ENCODE results near the gene BEST1. TPM values are rescaled to one million over a fixed set of nuclear protein-coding genes. Genes with fewer than 3 reads are reported as not detected.

BEST1 gene
- polyA plus RNA-seq, 1 donor from 2014 or later: 6.4 TPM

DNA sequence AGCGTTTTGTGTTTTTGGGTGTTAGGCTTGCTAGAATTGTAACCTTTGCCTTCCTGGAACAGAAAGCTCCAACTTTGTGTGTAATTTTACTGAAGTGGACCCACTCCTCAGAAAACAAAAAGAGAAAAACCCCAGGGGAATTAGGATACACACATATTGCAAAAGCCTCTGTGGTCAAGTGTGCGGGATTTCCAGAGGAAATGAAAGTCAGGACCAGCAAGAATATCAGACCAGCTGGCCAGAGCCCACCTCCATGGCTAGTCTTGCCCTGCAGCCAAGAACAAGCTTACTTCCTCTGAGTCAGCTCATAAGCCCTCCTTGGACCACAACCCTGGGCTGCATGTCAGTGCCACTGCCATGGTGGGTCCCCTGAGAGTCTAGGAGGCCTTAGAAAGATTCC lies 54.3 kb downstream of the BEST1 start:
- Histone ChIP-seq H3F3A (ENCODE audit: insufficient read depth, low read length, poor library complexity, severe bottlenecking) (no peaks in the 10 kb centered on the region), H2AFZ (ENCODE audit: low read depth, low read length) (no peak overlapping the region), H3K4me2 (ENCODE audit: low read length) (no peak overlapping the region), H3K79me2 (replicated peaks; ENCODE audit: insufficient read depth, low read length) (no peaks in the 10 kb centered on the region), H3K27me3 (ENCODE audit: insufficient read depth, low read depth, low read length) (no peaks in the 10 kb centered on the region), H3K4me3 (ENCODE audit: low read length) (no peak overlapping the region), H3K9me3 (ENCODE audit: low read length) (no peaks in the 10 kb centered on the region), H3K9me2 (ENCODE audit: insufficient read depth, low read length) (no peaks in the 10 kb centered on the region), H3K36me3 (ENCODE audit: insufficient read depth, low read length) (no peaks in the 10 kb centered on the region), H4K20me1 (ENCODE audit: insufficient read depth) (no peaks in the 10 kb centered on the region), H3K27ac (ENCODE audit: low read length) (no peak overlapping the region), H3K9ac (ENCODE audit: low read length) (no peak overlapping the region)
- no peak for TF ChIP-seq SMC3 (conservative IDR thresholded peaks at IDR 0.05; ENCODE audit: poor library complexity)
- no peak for TF ChIP-seq EP300 (conservative IDR thresholded peaks at IDR 0.05; ENCODE audit: poor library complexity, severe bottlenecking)
- no peak for TF ChIP-seq MXI1 (conservative IDR thresholded peaks at IDR 0.05; ENCODE audit: poor library complexity, severe bottlenecking)
- TF ChIP-seq, protein P1, sequence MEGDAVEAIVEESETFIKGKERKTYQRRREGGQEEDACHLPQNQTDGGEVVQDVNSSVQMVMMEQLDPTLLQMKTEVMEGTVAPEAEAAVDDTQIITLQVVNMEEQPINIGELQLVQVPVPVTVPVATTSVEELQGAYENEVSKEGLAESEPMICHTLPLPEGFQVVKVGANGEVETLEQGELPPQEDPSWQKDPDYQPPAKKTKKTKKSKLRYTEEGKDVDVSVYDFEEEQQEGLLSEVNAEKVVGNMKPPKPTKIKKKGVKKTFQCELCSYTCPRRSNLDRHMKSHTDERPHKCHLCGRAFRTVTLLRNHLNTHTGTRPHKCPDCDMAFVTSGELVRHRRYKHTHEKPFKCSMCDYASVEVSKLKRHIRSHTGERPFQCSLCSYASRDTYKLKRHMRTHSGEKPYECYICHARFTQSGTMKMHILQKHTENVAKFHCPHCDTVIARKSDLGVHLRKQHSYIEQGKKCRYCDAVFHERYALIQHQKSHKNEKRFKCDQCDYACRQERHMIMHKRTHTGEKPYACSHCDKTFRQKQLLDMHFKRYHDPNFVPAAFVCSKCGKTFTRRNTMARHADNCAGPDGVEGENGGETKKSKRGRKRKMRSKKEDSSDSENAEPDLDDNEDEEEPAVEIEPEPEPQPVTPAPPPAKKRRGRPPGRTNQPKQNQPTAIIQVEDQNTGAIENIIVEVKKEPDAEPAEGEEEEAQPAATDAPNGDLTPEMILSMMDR (IDR thresholded peaks at IDR 0.05; ENCODE audit: poor library complexity, severe bottlenecking): no peak
- no peak for TF ChIP-seq TAF1 (IDR thresholded peaks at IDR 0.05; ENCODE audit: low read depth)
- TF ChIP-seq RAD21 (conservative IDR thresholded peaks at IDR 0.05): no peak
- TF ChIP-seq, protein P2, sequence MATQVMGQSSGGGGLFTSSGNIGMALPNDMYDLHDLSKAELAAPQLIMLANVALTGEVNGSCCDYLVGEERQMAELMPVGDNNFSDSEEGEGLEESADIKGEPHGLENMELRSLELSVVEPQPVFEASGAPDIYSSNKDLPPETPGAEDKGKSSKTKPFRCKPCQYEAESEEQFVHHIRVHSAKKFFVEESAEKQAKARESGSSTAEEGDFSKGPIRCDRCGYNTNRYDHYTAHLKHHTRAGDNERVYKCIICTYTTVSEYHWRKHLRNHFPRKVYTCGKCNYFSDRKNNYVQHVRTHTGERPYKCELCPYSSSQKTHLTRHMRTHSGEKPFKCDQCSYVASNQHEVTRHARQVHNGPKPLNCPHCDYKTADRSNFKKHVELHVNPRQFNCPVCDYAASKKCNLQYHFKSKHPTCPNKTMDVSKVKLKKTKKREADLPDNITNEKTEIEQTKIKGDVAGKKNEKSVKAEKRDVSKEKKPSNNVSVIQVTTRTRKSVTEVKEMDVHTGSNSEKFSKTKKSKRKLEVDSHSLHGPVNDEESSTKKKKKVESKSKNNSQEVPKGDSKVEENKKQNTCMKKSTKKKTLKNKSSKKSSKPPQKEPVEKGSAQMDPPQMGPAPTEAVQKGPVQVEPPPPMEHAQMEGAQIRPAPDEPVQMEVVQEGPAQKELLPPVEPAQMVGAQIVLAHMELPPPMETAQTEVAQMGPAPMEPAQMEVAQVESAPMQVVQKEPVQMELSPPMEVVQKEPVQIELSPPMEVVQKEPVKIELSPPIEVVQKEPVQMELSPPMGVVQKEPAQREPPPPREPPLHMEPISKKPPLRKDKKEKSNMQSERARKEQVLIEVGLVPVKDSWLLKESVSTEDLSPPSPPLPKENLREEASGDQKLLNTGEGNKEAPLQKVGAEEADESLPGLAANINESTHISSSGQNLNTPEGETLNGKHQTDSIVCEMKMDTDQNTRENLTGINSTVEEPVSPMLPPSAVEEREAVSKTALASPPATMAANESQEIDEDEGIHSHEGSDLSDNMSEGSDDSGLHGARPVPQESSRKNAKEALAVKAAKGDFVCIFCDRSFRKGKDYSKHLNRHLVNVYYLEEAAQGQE (IDR thresholded peaks at IDR 0.05; ENCODE audit: borderline replicate concordance): no peak
- no peak for TF ChIP-seq EZH2 (IDR thresholded peaks at IDR 0.05; ENCODE audit: borderline replicate concordance, insufficient read depth, low read length, poor library complexity, severe bottlenecking)
- TF ChIP-seq POLR2AphosphoS5 (IDR thresholded peaks at IDR 0.05): no peak

DNA sequence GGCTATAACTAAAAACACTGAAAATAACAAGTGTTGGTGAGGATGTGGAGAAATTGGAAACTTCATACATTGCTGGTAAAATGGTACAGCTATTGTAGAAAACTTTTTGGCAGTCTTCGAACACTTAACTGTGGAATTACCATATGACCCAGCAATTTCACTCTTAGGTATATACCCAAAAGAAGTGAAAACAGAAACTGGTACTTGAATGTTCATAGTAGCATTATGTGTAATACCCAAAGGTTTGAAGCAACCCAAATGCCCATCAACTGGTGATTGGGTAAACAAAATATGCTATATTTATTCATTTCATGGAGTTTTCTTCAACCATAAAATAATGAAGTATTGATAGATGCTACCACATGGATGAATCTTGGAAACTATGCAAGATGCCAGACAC lies 58.0 kb downstream of the BEST1 start:
- no peaks in the 10 kb centered on the region for H3K27me3 ChIP-seq (ENCODE audit: insufficient read depth, low read depth, low read length)
- no peaks in the 10 kb centered on the region for H3K36me3 ChIP-seq (ENCODE audit: insufficient read depth, low read length)
- H3F3A ChIP-seq (ENCODE audit: insufficient read depth, low read length, poor library complexity, severe bottlenecking): no peaks in the 10 kb centered on the region
- no peaks in the 10 kb centered on the region for H3K79me2 ChIP-seq (replicated peaks; ENCODE audit: insufficient read depth, low read length)
- no peaks in the 10 kb centered on the region for H3K9me3 ChIP-seq (ENCODE audit: low read length)
- H3K4me2 ChIP-seq (ENCODE audit: low read length): no peak overlapping the region
- H2AFZ ChIP-seq (ENCODE audit: low read depth, low read length): no peak overlapping the region
- H3K27ac ChIP-seq (ENCODE audit: low read length): no peak overlapping the region
- TF ChIP-seq TAF1 (IDR thresholded peaks at IDR 0.05; ENCODE audit: low read depth): no peak
- no peak for TF ChIP-seq SMC3 (conservative IDR thresholded peaks at IDR 0.05; ENCODE audit: poor library complexity)
- TF ChIP-seq RAD21 (conservative IDR thresholded peaks at IDR 0.05): no peak
- TF ChIP-seq MXI1 (conservative IDR thresholded peaks at IDR 0.05; ENCODE audit: poor library complexity, severe bottlenecking): no peak
- TF ChIP-seq POLR2AphosphoS5 (IDR thresholded peaks at IDR 0.05): no peak
- TF ChIP-seq EZH2 (IDR thresholded peaks at IDR 0.05; ENCODE audit: borderline replicate concordance, insufficient read depth, low read length, poor library complexity, severe bottlenecking): no peak
- TF ChIP-seq, protein P2 (IDR thresholded peaks at IDR 0.05; ENCODE audit: borderline replicate concordance): no peak
- TF ChIP-seq, protein P1 (IDR thresholded peaks at IDR 0.05; ENCODE audit: poor library complexity, severe bottlenecking): no peak
- no peak for TF ChIP-seq EP300 (conservative IDR thresholded peaks at IDR 0.05; ENCODE audit: poor library complexity, severe bottlenecking)
- H3K9ac ChIP-seq (ENCODE audit: low read length): no peak overlapping the region
- no peaks in the 10 kb centered on the region for H3K9me2 ChIP-seq (ENCODE audit: insufficient read depth, low read length)
- H3K4me3 ChIP-seq (ENCODE audit: low read length): no peak overlapping the region
- H4K20me1 ChIP-seq (ENCODE audit: insufficient read depth): no peaks in the 10 kb centered on the region
